ENCODE data around the gene MORN5. TPM values are rescaled to one million over a fixed set of nuclear protein-coding genes. Genes with fewer than 3 reads are reported as not detected.

The MORN5 gene
- total and polyA plus RNA-seq, 9 of the 15 experiments (the other 6 are each of a cell fraction or from before 2014, with no cell fraction given): not detected

DNA sequence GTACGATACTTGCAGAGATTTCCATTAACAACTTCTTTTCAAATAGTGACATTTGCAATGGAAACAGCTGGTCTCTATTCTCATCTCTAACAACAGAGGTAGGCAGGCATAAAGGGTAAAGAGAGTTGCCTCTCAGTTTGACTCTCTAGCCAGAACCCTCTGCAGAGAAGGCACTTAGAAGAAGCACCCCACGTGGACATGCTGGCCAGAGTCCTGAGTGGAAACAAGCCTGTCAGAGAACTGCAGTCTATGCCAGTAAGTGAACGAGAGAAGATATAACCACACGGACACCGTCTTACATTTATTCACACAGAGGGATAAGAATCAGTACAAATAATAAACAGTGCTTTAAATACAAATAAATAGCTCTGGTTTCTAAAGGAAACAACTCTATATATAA, 80.0 kb downstream of the MORN5 start:
- H3K27me3 ChIP-seq (ENCODE audit: control insufficient read depth in 2 of 2, insufficient read depth in 2 of 2, low read length in 2 of 2): no peaks in the 10 kb centered on the region
- no peaks in the 10 kb centered on the region for H3K9me3 ChIP-seq (replicated peaks; ENCODE audit: control insufficient read depth, insufficient read depth, low read depth, low read length)
- no peak overlapping the region for H3K27ac ChIP-seq (ENCODE audit: extremely low read depth, low read depth, low read length)
- H3K9me1 ChIP-seq (ENCODE audit: control insufficient read depth, insufficient read depth, low read length): no peaks in the 10 kb centered on the region
- in situ Hi-C loops (cut with MboI): no loop called here
- DNase-seq (ENCODE audit: extremely low read depth in 1 of 4, low spot score in 3 of 4): no peak
- no peak for FAIRE-seq
- CTCF ChIA-PET (ENCODE audit: low intra/inter-chr PET ratio): no interaction called here
- H3K79me2 ChIP-seq (ENCODE audit: control insufficient read depth, insufficient read depth, low read length): no peaks in the 10 kb centered on the region
- H3K4me3 ChIP-seq: no peak overlapping the region
- no peak for ATAC-seq
- no peaks in the 10 kb centered on the region for H4K20me1 ChIP-seq (replicated peaks; ENCODE audit: control insufficient read depth, insufficient read depth, low read length)
- peaks cover 50% of the 10 kb centered on the region for H3K36me3 ChIP-seq (ENCODE audit: control insufficient read depth, insufficient read depth, low read length)
- no peaks in the 10 kb centered on the region; a peak in 1 of 5 replicates for H3K4me1 ChIP-seq (replicated peaks in 1 of 2; ENCODE audit: control insufficient read depth in 2 of 2, insufficient read depth in 2 of 2, low read length in 2 of 2)
- no peak overlapping the region for H3K4me2 ChIP-seq (ENCODE audit: insufficient read depth, low read length)
- no TSS peak for BruUV-seq (replicated peaks)
- H3K9ac ChIP-seq (ENCODE audit: insufficient read depth in 1 of 2, low read depth in 2 of 2, low read length in 2 of 2): no peak overlapping the region
- WGBS (ENCODE audit: insufficient coverage, low coverage, missing lambda C conversion rate): 67% methylated on average over 5 of the region's 5 CpGs
- POLR2A ChIA-PET: no interaction called here
- intact Hi-C loops (cut with micrococcal nuclease): no loop called here
- H2AFZ ChIP-seq (ENCODE audit: low read depth, low read length): no peak overlapping the region
- TF ChIP-seq COPS2 (conservative IDR thresholded peaks at IDR 0.05) (no peak), TAF15 (IDR thresholded peaks at IDR 0.05; ENCODE audit: low read depth, low read length) (no peak), CEBPB (tag; IDR thresholded peaks at IDR 0.05) (no peak), CBX1 (IDR thresholded peaks at IDR 0.05; ENCODE audit: low read depth) (no peak), NR2C1 (IDR thresholded peaks at IDR 0.05) (no peak), NR2C1 (tag; IDR thresholded peaks at IDR 0.05) (no peak), PTBP1 (IDR thresholded peaks at IDR 0.05; ENCODE audit: low read depth, low read length) (no peak), HDAC1 (IDR thresholded peaks at IDR 0.05) (no peak), FOXK2 (conservative IDR thresholded peaks at IDR 0.05 in 1 of 2, IDR thresholded peaks at IDR 0.05 in 1 of 2; ENCODE audit: low read depth in 2 of 2) (no peak), C11orf30 (IDR thresholded peaks at IDR 0.05; ENCODE audit: low read depth) (no peak)
- TF ChIP-seq, protein P1, sequence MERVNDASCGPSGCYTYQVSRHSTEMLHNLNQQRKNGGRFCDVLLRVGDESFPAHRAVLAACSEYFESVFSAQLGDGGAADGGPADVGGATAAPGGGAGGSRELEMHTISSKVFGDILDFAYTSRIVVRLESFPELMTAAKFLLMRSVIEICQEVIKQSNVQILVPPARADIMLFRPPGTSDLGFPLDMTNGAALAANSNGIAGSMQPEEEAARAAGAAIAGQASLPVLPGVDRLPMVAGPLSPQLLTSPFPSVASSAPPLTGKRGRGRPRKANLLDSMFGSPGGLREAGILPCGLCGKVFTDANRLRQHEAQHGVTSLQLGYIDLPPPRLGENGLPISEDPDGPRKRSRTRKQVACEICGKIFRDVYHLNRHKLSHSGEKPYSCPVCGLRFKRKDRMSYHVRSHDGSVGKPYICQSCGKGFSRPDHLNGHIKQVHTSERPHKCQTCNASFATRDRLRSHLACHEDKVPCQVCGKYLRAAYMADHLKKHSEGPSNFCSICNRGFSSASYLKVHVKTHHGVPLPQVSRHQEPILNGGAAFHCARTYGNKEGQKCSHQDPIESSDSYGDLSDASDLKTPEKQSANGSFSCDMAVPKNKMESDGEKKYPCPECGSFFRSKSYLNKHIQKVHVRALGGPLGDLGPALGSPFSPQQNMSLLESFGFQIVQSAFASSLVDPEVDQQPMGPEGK (CRISPR knock-in tag; IDR thresholded peaks at IDR 0.05; ENCODE audit: borderline replicate concordance): no peak
- TF ChIP-seq, protein P2, sequence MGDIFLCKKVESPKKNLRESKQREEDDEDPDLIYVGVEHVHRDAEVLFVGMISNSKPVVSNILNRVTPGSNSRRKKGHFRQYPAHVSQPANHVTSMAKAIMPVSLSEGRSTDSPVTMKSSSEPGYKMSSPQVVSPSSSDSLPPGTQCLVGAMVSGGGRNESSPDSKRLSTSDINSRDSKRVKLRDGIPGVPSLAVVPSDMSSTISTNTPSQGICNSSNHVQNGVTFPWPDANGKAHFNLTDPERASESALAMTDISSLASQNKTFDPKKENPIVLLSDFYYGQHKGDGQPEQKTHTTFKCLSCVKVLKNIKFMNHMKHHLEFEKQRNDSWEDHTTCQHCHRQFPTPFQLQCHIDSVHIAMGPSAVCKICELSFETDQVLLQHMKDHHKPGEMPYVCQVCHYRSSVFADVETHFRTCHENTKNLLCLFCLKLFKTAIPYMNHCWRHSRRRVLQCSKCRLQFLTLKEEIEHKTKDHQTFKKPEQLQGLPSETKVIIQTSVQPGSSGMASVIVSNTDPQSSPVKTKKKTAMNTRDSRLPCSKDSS (IDR thresholded peaks at IDR 0.05; ENCODE audit: low read depth, partially characterized antibody): no peak
- TF ChIP-seq, protein P3, sequence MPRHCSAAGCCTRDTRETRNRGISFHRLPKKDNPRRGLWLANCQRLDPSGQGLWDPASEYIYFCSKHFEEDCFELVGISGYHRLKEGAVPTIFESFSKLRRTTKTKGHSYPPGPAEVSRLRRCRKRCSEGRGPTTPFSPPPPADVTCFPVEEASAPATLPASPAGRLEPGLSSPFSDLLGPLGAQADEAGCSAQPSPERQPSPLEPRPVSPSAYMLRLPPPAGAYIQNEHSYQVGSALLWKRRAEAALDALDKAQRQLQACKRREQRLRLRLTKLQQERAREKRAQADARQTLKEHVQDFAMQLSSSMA (CRISPR knock-in tag; IDR thresholded peaks at IDR 0.05): no peak
- TF ChIP-seq, protein P4, sequence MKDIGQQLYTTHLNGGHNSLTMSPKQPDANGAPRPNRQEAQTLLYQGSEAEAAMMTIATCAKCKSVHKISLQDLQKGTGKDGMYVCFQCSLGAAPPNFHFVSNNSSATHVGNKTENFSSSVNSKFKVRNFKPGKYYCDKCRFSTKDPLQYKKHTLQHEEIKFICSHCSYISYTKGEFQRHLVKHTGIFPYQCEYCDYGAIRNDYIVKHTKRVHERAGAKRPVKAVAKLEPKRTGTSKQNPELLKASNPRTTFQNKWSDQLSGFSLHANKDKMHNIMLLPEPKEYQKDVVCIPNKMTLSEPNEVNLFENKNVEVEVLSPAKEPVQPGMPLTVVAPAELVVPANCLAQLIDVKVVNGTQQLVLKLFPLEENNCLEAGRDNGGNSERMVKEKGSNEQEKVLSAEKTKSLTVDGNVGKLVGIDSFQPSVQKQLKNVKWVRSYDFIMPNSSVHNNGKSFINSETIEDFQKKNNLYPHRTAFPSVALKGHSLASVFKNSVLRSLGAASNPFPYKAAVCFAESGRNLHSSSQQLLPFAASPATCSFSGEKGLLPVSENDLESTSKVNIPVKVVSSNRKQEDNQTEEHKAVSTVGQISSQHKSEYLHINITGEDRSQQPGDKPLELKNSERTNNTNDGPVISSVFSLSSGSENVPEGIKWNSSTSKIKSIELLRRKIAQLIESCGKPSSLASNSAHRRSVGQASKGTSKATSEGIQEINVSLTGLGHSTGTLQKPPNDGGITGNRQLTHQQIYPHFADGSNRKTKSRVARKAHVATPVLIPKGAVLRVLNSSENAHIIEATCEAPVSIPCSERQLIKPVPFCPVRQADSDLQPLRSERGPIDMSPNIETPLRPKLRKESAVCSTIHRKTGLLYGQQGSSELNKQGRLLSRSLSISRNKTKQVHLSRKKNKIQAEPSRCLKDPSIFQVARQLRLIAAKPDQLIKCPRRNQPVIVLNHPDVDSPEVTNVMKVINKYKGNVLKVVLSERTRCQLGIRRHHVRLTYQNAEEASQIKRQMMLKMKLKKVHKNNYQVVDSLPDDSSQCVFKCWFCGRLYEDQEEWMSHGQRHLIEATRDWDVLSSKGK (CRISPR knock-in tag; IDR thresholded peaks at IDR 0.05): no peak
- TF ChIP-seq, protein P5, sequence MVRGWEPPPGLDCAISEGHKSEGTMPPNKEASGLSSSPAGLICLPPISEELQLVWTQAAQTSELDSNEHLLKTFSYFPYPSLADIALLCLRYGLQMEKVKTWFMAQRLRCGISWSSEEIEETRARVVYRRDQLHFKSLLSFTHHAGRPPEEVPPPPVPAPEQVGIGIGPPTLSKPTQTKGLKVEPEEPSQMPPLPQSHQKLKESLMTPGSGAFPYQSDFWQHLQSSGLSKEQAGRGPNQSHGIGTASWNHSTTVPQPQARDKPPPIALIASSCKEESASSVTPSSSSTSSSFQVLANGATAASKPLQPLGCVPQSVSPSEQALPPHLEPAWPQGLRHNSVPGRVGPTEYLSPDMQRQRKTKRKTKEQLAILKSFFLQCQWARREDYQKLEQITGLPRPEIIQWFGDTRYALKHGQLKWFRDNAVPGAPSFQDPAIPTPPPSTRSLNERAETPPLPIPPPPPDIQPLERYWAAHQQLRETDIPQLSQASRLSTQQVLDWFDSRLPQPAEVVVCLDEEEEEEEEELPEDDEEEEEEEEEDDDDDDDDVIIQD (CRISPR knock-in tag; IDR thresholded peaks at IDR 0.05): no peak

Data from K562 (cell line).